ENCODE results near the gene SH3BP2.
A peak's percentile ranks its signal among the peaks of the same experiment; 100 is the strongest.
"Not testable (repeated sequence)": the region's sequence is repeated elsewhere in the genome, so short reads cannot be mapped to it uniquely, and the experiment has no call there.

SH3BP2 gene

GRCh38 chr4:2762486-2763370 lies 30.2 kb upstream of the SH3BP2 start:
- DNase-seq: not testable (repeated sequence)

GRCh38 chr4:2763511-2763967 lies 29.3 kb upstream of the SH3BP2 start:
- DNase-seq: no peak

- DNase-seq: no peak
These were observed 26.9 kb upstream of the SH3BP2 start for GRCh38 chr4:2765832-2766526.

GRCh38 chr4:2767046-2767704 lies 25.7 kb upstream of the SH3BP2 start:
- DNase-seq: no peak

- no peak for DNase-seq
These were observed 25.2 kb upstream of the SH3BP2 start for GRCh38 chr4:2767705-2768074.

- no peak for DNase-seq
These were observed 24.8 kb upstream of the SH3BP2 start for GRCh38 chr4:2768124-2768523.

GRCh38 chr4:2768921-2769336 lies 24.0 kb upstream of the SH3BP2 start:
- DNase-seq: no peak

GRCh38 chr4:2771264-2771663 lies 21.6 kb upstream of the SH3BP2 start:
- no peak for DNase-seq

- DNase-seq: not testable (repeated sequence)
These were observed 12.2 kb upstream of the SH3BP2 start for GRCh38 chr4:2780643-2781042.

- no peak for DNase-seq
These were observed 11.0 kb upstream of the SH3BP2 start for GRCh38 chr4:2781911-2782310.

GRCh38 chr4:2783790-2784189 lies 9.1 kb upstream of the SH3BP2 start:
- no peak for DNase-seq

- DNase-seq: no peak
These were observed 7.3 kb upstream of the SH3BP2 start for GRCh38 chr4:2785613-2786012.

- peak; percentile 78 for DNase-seq
These were observed 6.7 kb upstream of the SH3BP2 start for GRCh38 chr4:2786152-2786671.

- DNase-seq: no peak
These were observed 6.1 kb upstream of the SH3BP2 start for GRCh38 chr4:2786794-2787229.

- peak; percentile 62 for DNase-seq
These were observed 5.4 kb upstream of the SH3BP2 start for GRCh38 chr4:2787230-2788100.

- DNase-seq: no peak
These were observed 4.8 kb upstream of the SH3BP2 start for GRCh38 chr4:2788101-2788500.

- DNase-seq: no peak
These were observed 4.3 kb upstream of the SH3BP2 start for GRCh38 chr4:2788532-2789103.

- no peak for DNase-seq
These were observed 3.5 kb upstream of the SH3BP2 start for GRCh38 chr4:2789351-2789750.

GRCh38 chr4:2789793-2790582 lies 2.9 kb upstream of the SH3BP2 start:
- DNase-seq: no peak

- no peak for DNase-seq
These were observed 2.0 kb upstream of the SH3BP2 start for GRCh38 chr4:2790583-2791517.

All from stimulated activated CD4-positive, alpha-beta T cell treated with anti-CD3 and anti-CD28 coated beads, Interleukin-4, amount 100 ng/mL, for 1 hour (primary cell).